ENCODE data around the gene ARHGAP18.

ARHGAP18 gene

DNA sequence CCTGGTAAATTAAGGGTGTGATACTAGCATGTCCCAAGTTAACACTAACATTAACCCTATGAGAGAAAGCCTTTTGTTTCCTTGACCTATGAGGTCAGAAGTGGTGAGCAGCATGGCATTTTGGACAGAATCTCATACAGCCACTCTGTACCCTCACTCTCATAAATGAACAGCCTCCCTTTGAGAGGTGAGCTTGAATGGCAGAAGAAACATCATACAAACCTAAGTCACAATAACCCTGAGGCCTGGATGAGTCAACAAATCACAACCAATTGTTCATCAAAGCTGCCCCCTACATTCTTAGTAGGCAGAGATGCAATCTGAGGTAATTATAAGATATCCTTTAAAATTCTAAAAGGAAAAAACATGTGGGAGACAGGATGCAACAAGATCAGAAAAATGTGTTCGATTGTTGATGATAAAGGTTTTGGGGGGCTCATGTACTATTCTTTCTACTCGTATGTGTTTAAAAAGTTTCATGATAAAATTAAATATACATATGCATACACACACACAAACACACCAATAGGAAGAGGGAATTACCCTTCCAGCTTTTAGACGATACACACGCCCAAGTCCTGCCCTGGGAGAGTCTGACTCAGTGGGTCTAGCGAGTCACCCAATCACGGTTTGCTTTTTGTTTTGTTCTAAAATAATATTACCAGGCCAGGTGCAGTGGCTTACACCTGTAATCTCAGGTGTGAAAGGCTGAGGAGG is 117.3 kb downstream of the ARHGAP18 start:
- DNase-seq (ENCODE audit: low read depth), result no peak
- TF ChIP-seq, protein P1, sequence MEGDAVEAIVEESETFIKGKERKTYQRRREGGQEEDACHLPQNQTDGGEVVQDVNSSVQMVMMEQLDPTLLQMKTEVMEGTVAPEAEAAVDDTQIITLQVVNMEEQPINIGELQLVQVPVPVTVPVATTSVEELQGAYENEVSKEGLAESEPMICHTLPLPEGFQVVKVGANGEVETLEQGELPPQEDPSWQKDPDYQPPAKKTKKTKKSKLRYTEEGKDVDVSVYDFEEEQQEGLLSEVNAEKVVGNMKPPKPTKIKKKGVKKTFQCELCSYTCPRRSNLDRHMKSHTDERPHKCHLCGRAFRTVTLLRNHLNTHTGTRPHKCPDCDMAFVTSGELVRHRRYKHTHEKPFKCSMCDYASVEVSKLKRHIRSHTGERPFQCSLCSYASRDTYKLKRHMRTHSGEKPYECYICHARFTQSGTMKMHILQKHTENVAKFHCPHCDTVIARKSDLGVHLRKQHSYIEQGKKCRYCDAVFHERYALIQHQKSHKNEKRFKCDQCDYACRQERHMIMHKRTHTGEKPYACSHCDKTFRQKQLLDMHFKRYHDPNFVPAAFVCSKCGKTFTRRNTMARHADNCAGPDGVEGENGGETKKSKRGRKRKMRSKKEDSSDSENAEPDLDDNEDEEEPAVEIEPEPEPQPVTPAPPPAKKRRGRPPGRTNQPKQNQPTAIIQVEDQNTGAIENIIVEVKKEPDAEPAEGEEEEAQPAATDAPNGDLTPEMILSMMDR (IDR thresholded peaks at IDR 0.05; ENCODE audit: low read depth, low read length, missing control alignments), result no peak
- no peak overlapping the region for H3K4me3 ChIP-seq (ENCODE audit: low read depth, low read length)

DNA sequence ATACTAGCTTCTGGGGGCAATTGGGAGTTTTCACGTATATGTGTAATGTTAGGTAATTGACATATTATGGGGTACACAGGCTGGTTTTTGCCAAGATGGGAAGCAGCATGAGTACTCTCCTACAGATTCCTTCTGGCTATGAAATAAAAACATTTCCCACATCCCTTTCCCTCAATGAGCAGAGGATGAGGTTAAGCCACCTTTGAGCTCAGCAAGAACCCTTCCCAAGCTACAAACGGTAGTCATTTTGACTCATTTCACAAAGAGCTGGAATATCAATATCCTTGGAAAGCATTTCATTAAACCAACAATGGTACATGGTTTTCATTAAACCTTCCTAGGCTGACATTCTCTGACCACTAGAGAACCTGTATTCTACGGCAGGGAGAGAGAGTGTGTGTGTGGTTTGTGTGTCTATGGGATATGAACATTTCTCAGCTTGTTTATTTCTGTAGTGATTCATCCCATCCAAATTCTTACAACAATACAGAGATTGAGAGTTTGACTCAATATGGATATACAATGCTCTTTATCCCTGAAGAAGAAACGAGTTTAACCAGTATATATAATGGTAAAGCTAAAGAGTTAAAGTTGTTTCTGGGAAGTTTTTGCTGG is 119.5 kb downstream of the ARHGAP18 start:
- TF ChIP-seq, protein P1 (IDR thresholded peaks at IDR 0.05; ENCODE audit: low read depth, low read length, missing control alignments), result no peak
- H3K4me3 ChIP-seq (ENCODE audit: low read depth, low read length), result no peak overlapping the region
- no peak for DNase-seq (ENCODE audit: low read depth)

DNA sequence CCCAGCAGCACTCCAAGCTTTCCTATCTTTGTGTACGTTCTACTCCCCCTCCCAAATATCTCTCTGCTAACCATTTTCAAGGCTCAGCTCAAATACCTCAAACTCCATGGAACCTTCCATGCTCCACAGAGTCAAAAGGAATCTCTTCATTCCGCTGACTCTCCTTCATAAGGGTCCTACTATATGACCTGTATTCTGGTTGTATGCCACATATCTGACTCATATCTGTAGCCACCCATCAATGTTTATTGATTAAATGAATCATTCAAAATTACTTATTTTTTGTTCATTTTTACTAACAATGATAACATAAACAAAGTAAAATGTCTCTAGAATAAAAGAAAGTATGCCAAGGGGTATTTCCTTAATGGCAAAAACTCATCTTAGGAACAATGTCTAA is 123.2 kb downstream of the ARHGAP18 start:
- no peak for DNase-seq (ENCODE audit: low read depth)
- TF ChIP-seq, protein P1 (IDR thresholded peaks at IDR 0.05; ENCODE audit: low read depth, low read length, missing control alignments), result no peak
- no peak overlapping the region for H3K4me3 ChIP-seq (ENCODE audit: low read depth, low read length)

DNA sequence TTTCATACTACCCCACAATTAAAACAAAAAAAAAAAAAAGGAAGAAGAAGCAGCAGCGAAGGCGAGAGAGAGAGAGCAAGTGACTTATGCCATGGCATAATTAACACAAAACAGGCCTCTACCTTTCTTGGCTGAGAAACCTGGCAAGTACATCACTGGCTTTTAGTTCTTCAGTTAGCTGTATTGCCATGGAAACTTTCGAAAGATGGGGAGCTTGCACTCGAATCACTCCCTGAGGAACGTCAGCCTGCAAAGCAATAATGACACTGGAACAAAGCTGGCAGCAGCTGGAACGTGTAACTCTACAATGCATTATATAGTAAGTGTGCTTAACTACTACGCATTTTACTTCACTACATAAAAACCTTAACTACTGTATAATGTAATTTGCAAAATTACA is 126.1 kb downstream of the ARHGAP18 start:
- no peak for DNase-seq (ENCODE audit: low read depth)
- H3K4me3 ChIP-seq (ENCODE audit: low read depth, low read length), result no peak overlapping the region
- TF ChIP-seq, protein P1 (IDR thresholded peaks at IDR 0.05; ENCODE audit: low read depth, low read length, missing control alignments), result no peak

GRCh38 chr6:129578315-129578714 is 131.7 kb downstream of the ARHGAP18 start:
- TF ChIP-seq, protein P1 (IDR thresholded peaks at IDR 0.05; ENCODE audit: low read depth, low read length, missing control alignments), result no peak
- no peak for DNase-seq (ENCODE audit: low read depth)
- no peak overlapping the region for H3K4me3 ChIP-seq (ENCODE audit: low read depth, low read length)

DNA sequence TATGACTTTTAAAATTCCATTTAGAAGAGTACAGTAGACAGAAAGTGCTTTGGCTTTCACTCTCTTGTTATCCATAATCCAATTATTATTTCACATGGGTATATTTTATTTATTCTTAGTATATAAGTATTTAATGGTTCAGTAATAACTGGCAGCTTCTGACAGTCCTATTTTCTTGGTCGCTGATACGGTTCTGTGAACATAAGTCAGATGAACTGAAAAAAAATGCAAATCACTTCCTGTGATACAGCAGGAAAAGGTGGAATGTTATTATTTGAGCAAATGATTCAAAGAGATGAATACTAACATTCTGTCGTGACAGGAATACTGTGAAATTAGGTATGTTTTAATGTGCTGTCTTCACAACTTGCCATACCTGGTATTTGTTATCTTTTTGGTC is 132.3 kb downstream of the ARHGAP18 start:
- no peak for DNase-seq (ENCODE audit: low read depth)
- TF ChIP-seq, protein P1 (IDR thresholded peaks at IDR 0.05; ENCODE audit: low read depth, low read length, missing control alignments), result no peak
- no peak overlapping the region for H3K4me3 ChIP-seq (ENCODE audit: low read depth, low read length)

- TF ChIP-seq, protein P1 (IDR thresholded peaks at IDR 0.05; ENCODE audit: low read depth, low read length, missing control alignments), result no peak
- no peak overlapping the region for H3K4me3 ChIP-seq (ENCODE audit: low read depth, low read length)
- DNase-seq (ENCODE audit: low read depth), result no peak
Observed at GRCh38 chr6:129576456-129576855, 133.5 kb downstream of the ARHGAP18 start.
